Measurements from ENCODE around the gene SLC38A6. TPM values are rescaled to one million over a fixed set of nuclear protein-coding genes. Genes with fewer than 3 reads are reported as not detected.

SLC38A6 gene
- total and polyA plus RNA-seq, 2 experiments from 2014 or later, result 17.0 to 26.0 TPM

DNA sequence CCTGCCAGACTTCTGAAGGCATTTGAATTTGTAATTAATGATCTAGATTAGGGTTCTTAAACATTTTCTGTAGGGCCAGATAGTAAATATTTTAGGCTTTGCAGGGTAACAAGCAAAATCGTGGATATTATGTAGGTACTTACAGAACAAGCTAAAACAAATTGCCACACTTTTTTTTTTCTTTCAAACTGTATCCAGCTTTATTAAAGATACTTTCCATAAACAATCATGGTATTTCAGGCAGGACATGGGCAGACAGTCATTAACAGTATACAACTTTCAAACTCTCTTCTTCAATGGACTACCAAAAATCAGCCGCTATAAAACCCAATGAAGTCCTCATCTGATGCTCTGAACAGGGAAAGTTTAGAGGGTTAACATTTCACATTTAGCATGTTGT is 9.8 kb upstream of the SLC38A6 start:
- peaks cover 4% of the 10 kb centered on the region for H3K79me2 ChIP-seq
- no peak overlapping the region for H2AFZ ChIP-seq
- no peak overlapping the region for H3K4me2 ChIP-seq
- TF ChIP-seq EZH2 (IDR thresholded peaks at IDR 0.05; ENCODE audit: borderline replicate concordance), result no peak
- TF ChIP-seq, protein P1, sequence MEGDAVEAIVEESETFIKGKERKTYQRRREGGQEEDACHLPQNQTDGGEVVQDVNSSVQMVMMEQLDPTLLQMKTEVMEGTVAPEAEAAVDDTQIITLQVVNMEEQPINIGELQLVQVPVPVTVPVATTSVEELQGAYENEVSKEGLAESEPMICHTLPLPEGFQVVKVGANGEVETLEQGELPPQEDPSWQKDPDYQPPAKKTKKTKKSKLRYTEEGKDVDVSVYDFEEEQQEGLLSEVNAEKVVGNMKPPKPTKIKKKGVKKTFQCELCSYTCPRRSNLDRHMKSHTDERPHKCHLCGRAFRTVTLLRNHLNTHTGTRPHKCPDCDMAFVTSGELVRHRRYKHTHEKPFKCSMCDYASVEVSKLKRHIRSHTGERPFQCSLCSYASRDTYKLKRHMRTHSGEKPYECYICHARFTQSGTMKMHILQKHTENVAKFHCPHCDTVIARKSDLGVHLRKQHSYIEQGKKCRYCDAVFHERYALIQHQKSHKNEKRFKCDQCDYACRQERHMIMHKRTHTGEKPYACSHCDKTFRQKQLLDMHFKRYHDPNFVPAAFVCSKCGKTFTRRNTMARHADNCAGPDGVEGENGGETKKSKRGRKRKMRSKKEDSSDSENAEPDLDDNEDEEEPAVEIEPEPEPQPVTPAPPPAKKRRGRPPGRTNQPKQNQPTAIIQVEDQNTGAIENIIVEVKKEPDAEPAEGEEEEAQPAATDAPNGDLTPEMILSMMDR (IDR thresholded peaks at IDR 0.05; ENCODE audit: poor library complexity), result no peak
- H3K36me3 ChIP-seq (replicated peaks; ENCODE audit: insufficient read depth, low read depth), result no peaks in the 10 kb centered on the region
- no peaks in the 10 kb centered on the region for H3K9me2 ChIP-seq (replicated peaks; ENCODE audit: insufficient read depth)
- H3K4me3 ChIP-seq, result no peak overlapping the region
- no peak for DNase-seq (ENCODE audit: low spot score)
- H3K27ac ChIP-seq, result no peak overlapping the region
- WGBS (ENCODE audit: low lambda C conversion rate, missing lambda C conversion rate), result 28% methylated on average over 2 of the region's 2 CpGs
- H3K27me3 ChIP-seq, result no peaks in the 10 kb centered on the region
- peaks cover 4% of the 10 kb centered on the region for H3K4me1 ChIP-seq (ENCODE audit: insufficient read depth)
- H3K9me3 ChIP-seq (ENCODE audit: low read depth), result no peaks in the 10 kb centered on the region
- H4K20me1 ChIP-seq (ENCODE audit: insufficient read depth, poor library complexity, severe bottlenecking), result no peaks in the 10 kb centered on the region

- Histone ChIP-seq H3K27me3 (no peaks in the 10 kb centered on the region), H4K20me1 (ENCODE audit: insufficient read depth, poor library complexity, severe bottlenecking) (no peaks in the 10 kb centered on the region), H3K4me3 (no peak overlapping the region), H3K9me3 (ENCODE audit: low read depth) (no peaks in the 10 kb centered on the region), H3K4me2 (no peak overlapping the region), H3K9me2 (replicated peaks; ENCODE audit: insufficient read depth) (no peaks in the 10 kb centered on the region), H3K36me3 (replicated peaks; ENCODE audit: insufficient read depth, low read depth) (no peaks in the 10 kb centered on the region), H3K4me1 (ENCODE audit: insufficient read depth) (peaks cover 4% of the 10 kb centered on the region), H3K79me2 (no peaks in the 10 kb centered on the region), H3K27ac (no peak overlapping the region), H2AFZ (no peak overlapping the region)
- whole genome bisulfite sequencing (ENCODE audit: low lambda C conversion rate, missing lambda C conversion rate), result 97% methylated on average over 15 of the region's 15 CpGs
- no peak for DNase-seq (ENCODE audit: low spot score)
- TF ChIP-seq EZH2 (IDR thresholded peaks at IDR 0.05; ENCODE audit: borderline replicate concordance) (no peak), EZH2phosphoT487 (IDR thresholded peaks at IDR 0.05; ENCODE audit: low read depth, severe bottlenecking, unreplicated experiment) (no peak)
- TF ChIP-seq, protein P1 (IDR thresholded peaks at IDR 0.05; ENCODE audit: poor library complexity), result no peak
These were observed 8.8 kb upstream of the SLC38A6 start for GRCh38 chr14:60972295-60972694.

DNA sequence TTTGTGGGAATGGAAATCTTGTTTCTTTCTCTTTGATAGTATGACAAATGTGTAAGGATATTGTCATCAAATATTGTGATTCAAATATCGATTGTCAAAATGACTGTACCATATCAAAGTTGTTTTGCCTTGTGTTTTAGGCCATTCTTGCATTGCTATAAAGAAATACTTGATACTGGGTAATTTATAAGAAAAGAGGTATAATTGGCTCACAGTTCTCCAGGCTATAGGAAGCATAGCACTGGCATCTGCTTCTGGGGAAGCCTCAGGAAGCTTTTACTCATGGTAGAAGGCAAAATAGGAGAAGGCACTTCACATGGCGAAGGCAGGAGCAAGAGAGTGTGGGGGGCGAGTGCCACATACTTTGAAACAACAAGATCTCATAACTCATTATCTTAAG is 8.0 kb upstream of the SLC38A6 start:
- H2AFZ ChIP-seq, result no peak overlapping the region
- H3K79me2 ChIP-seq, result no peaks in the 10 kb centered on the region
- H3K9me3 ChIP-seq (ENCODE audit: low read depth), result no peaks in the 10 kb centered on the region
- H3K27me3 ChIP-seq, result no peaks in the 10 kb centered on the region
- 96% methylated on average over 3 of the region's 3 CpGs for WGBS (ENCODE audit: low lambda C conversion rate, missing lambda C conversion rate)
- H3K4me1 ChIP-seq (ENCODE audit: insufficient read depth), result peaks cover 4% of the 10 kb centered on the region
- H3K27ac ChIP-seq, result no peak overlapping the region
- H3K4me3 ChIP-seq, result no peak overlapping the region
- H3K9me2 ChIP-seq (replicated peaks; ENCODE audit: insufficient read depth), result no peaks in the 10 kb centered on the region
- TF ChIP-seq EZH2 (IDR thresholded peaks at IDR 0.05; ENCODE audit: borderline replicate concordance) (no peak), EZH2phosphoT487 (IDR thresholded peaks at IDR 0.05; ENCODE audit: low read depth, severe bottlenecking, unreplicated experiment) (no peak)
- TF ChIP-seq, protein P1 (IDR thresholded peaks at IDR 0.05; ENCODE audit: poor library complexity), result no peak
- H4K20me1 ChIP-seq (ENCODE audit: insufficient read depth, poor library complexity, severe bottlenecking), result no peaks in the 10 kb centered on the region
- no peaks in the 10 kb centered on the region for H3K36me3 ChIP-seq (replicated peaks; ENCODE audit: insufficient read depth, low read depth)
- no peak for DNase-seq (ENCODE audit: low spot score)
- H3K4me2 ChIP-seq, result no peak overlapping the region

DNA sequence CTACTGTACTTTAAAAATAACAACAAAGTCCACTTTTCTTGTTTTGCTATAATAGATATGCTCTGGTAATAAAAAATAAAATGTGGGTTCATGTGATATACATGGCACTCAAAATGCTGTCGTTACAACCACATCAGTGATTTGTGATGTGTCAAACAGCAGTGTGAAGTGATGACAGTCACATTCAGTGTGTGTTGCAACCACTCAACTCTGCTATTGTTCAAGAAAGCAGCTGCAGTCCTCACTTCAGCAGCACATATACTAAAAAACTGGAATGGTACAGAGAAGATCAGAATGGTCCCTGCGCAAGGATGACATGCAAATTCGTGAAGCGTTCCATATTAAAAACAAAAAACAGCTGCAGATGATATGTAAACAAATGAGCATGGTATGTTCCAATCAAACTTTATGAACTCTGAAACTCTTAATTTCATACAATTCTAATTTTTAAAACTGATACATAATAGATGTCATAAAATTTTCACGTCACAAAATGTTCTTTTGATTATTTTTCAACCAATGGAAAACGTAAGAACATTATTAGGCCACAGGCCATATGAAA is 6.9 kb upstream of the SLC38A6 start:
- Histone ChIP-seq H3K36me3 (replicated peaks; ENCODE audit: insufficient read depth, low read depth) (no peaks in the 10 kb centered on the region), H3K27ac (no peak overlapping the region), H3K9me2 (replicated peaks; ENCODE audit: insufficient read depth) (no peaks in the 10 kb centered on the region), H3K4me2 (no peak overlapping the region), H3K79me2 (peaks cover 4% of the 10 kb centered on the region), H4K20me1 (ENCODE audit: insufficient read depth, poor library complexity, severe bottlenecking) (no peaks in the 10 kb centered on the region), H3K4me3 (no peak overlapping the region), H2AFZ (no peak overlapping the region), H3K27me3 (no peaks in the 10 kb centered on the region), H3K4me1 (ENCODE audit: insufficient read depth) (no peaks in the 10 kb centered on the region), H3K9me3 (ENCODE audit: low read depth) (no peaks in the 10 kb centered on the region)
- no peak for DNase-seq (ENCODE audit: low spot score)
- TF ChIP-seq EZH2phosphoT487 (IDR thresholded peaks at IDR 0.05; ENCODE audit: low read depth, severe bottlenecking, unreplicated experiment) (no peak), EZH2 (IDR thresholded peaks at IDR 0.05; ENCODE audit: borderline replicate concordance) (no peak)
- TF ChIP-seq, protein P1 (IDR thresholded peaks at IDR 0.05; ENCODE audit: poor library complexity), result no peak
- 93% methylated on average over 6 of the region's 6 CpGs for WGBS (ENCODE audit: low lambda C conversion rate, missing lambda C conversion rate)
